Activated CD8-positive, alpha-beta memory T cell treated with anti-CD3 and anti-CD28 coated beads for 48 hours (primary cell): Measurements from ENCODE around the gene PRDM1.

Experiments used
- DNase-seq, 3 experiments: peaks; one replicate each; pipeline ENCODE4 v3.0.0-alpha.2; 2020; ENCODE audit warnings: low read depth in 2 of 3, low spot score in 2 of 3

Gene PRDM1

GRCh38 chr6:106069478-106069877 lies 16.7 kb upstream of the PRDM1 start:
- DNase-seq: no peak

DNA sequence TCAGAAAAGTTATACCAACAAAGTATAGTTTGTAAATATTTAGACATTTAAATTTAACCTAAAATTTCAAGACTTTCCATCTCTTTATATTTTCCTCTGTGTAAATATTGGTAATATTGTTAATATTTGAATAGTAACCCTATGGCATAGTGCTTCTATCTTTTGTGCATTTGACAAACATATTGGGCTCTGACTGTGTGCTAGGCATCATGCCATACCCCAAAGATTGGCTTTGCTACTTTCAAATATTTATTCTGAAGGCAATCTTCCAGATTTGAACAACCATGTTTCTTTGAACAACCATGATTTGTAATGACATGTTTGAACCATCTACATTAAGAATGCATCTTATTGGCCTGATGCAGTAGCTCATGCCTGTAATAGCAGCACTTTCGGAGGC lies 15.5 kb upstream of the PRDM1 start:
- no peak for DNase-seq

DNA sequence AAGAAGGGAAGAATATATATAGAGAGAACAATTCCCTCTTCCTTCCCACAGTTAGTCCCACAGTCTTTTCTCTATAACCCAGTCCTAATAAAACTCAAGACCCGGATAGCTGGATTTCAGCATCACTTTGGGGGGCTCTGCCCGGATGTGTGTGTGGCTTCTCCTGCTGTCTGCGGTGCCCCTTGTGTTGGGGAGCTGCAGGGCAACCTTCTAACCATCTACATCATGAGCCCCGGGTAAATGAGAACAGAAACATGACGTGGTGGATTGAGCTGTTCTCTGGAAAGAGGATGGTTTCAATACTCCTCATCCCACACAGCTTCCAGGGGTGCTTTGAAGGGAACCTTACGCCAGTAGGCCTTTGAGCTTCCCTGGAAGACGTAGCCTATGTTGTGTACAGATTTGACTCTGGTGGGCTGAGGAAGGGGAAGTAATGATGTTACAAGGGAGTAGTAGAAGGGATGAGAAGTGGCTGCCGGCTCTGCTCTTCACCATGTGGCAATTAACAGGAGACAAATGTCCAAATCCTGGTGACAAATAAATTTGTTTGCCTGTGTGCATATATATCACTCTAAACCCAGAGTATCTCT lies 13.5 kb upstream of the PRDM1 start:
- DNase-seq: no peak

DNA sequence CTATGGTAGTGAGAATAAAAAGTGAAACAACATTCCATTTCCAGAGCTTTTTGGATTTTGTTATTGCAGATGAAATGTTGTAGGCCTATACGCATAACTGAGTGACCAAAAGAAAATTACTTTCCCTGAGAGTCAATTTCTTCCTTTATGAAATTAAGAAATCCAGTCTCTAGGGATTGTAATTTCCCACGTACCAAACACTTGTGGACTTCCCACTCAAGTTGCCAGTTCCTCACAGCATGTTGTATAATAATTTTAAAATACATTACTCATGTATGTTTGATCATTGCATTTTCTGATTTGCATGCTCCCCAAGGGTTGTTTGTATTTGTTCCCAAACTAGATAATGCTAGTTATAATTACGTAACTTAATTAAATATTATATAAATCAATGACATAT lies 12.0 kb upstream of the PRDM1 start:
- DNase-seq: no peak

- no peak for DNase-seq
Measured at GRCh38 chr6:106076139-106076538, 10.0 kb upstream of the PRDM1 start.

DNA sequence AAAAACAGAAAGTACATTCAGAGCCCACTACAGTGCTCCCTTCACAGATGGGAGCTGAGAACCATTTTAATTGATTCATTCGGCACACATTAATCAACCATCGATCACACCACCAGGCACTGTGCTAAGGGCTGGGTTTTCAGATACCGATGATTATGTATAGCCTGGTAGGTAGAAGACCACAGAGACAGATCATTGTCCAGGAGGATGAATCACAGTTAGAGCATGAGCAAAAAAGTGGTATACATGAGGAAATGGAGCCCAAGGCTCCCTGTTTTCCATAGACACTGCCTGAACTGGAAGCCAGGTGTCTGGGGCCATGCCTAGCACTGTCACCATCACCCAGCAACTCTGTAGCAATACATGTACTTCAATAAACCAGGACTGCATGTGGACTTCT lies 9.0 kb upstream of the PRDM1 start:
- DNase-seq: no peak

GRCh38 chr6:106077881-106078280 lies 8.3 kb upstream of the PRDM1 start:
- no peak for DNase-seq

DNA sequence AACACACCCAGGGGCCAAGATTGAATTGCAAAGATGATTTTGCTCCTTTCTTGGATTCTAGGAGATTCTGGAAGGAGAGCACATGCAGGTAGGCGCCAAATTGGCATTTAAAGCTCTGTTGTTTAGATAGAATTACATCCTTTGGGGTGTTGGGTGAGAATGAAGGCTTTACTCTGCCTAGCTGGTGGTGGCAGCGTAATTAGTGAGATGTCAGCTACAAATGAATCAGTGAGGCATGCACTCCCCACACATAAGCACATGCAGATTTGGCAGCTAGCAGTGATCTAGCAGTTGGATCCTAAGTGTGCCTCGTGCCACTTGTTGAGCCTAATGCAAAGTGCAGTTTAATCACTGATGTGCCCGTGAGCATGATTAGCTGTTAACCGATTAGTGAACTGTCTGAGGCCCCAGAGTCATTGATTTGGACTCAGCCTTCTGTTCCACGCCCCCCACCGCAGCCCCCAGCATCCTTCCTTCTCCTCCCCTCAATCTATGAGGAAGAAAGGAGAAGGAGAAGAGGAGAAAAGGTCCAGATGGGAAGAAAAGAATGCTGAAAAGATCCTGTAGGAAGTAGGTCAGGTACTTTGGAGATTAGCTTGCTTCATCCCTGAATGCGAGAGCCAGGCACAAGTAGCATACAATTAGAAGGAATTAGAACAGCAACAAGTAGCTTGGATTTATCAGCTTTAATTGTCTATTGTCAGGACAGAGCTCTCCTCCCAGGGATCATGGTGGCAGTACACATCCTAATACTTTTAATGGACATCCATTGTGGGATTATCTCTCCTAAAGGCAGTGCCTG lies 6.0 kb upstream of the PRDM1 start:
- DNase-seq: no peak

DNA sequence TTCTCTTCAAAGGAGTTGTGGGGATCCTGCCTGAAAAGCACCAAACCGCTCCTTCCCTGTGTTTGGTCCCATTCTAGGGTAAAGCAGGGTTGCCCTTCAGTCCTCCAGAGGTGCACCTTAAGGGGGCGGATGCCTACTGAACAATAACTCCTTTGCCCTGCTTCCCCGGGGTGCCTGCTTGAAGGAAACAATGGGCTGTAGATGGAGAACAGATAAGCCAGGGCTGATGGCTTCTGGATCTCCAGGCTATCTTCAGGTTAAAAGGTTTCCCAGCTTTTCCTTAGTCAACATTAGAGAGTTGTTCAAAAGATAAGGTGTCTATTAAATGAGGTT lies 5.4 kb upstream of the PRDM1 start:
- no peak for DNase-seq

DNA sequence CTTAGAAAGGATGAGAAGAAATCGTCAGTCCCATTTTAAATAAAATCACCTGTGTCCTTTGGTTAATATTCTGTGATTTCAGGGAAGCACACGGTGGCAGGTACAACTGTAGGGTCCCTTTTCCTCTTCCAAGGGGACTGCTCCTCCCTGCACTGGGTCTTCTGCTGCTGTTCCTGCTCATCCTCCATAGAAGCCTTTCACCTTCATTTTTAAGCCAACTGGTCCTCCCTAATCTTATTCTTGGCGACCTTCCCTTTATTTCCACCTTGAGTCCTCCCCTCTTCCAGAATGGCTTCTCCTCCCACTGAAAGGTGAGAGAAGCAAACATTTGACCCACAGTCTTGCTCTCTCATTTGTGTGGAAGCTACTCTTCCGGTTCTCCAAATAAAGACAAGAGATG lies 4.4 kb upstream of the PRDM1 start:
- DNase-seq: no peak

DNA sequence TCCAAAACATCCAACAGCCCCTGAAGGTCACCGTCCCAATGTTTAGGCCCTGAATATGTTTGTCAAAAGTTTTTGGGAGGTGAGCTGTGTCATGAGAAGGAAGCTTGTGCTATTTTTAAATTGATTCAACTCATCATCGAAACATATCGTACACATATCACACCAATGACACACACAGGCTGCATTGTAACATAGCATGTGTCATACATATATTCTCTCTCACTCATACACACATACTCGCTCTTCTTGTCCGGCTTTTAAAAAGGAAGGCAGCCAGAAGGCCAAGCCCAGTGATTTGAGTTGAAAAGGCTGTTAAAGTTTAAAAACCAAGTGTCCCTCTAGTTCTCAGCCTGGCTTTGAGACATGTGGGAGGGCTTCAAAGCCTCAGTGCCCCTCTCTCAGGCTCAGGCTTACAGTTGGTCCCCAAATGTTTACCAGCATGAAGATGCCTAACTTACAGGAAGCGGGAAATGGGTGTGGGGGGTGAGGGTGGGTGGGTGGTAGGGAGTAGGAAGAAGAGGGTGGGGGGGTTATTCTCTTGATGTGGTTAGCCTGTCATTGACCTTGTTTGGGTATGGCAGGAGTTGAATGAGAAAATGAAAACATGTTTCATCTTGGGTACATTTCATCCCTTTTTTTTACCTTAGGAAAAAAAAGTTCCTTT lies 3.3 kb upstream of the PRDM1 start:
- DNase-seq: no peak

DNA sequence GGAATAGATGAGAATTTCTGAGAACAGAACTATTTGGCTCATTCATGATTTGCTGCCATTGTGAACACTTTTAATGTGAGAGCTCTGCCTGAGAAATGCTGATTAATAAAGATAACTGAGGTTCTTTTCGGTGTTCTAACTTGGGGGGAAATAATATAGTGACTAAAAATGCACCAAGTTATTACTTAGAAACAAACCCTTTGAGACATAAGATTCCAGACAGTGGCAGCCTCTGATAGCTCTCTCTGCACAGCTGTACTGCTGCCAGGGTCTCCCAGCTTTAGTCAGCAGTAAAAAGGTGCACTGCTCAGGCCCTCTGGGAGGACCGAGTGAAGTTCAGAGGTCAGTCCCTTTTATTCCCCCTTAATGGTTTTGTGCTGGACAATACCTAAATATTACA lies 2.5 kb upstream of the PRDM1 start:
- DNase-seq: no peak

DNA sequence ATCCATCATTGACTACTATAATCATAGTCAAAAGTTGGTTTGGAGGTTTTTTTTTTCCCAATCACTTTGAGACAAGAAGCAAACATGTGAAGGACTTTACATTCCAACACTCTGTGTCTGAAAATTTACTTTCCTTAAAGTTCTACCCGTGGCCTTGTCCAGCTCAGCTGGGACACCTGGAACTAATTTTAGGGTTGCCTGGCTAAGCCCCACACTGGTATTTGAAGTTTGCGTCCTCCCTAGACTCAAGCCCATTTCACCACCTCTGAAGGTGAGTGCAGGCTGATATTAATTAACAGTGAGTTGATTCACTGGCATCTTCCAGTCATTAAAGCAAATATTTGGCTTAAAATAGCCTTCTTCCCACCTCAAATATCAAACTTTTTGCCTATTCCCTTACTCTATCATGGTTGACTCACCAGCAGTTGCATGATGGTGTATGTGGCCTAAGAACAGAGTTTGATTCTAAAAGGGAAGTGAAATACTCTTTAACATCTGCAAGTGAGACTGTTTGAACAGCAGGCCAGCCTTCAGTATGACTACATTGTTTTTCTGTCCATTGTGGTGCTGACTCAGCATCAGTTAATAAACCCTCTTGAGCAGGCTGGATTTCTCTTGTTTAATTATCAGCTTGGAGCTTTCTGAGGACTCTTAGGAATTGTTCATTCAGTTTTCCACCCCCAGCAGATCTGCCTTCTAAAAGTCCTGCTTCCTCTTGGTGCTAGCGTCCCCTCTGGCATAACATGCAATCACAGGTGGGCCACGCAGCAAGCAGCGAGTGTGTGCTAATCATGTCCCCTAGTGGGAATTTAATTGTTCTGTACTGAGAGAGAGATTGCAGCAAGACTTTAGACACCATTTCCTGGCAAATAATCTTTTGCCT lies 1.8 kb upstream of the PRDM1 start:
- DNase-seq: no peak

DNA sequence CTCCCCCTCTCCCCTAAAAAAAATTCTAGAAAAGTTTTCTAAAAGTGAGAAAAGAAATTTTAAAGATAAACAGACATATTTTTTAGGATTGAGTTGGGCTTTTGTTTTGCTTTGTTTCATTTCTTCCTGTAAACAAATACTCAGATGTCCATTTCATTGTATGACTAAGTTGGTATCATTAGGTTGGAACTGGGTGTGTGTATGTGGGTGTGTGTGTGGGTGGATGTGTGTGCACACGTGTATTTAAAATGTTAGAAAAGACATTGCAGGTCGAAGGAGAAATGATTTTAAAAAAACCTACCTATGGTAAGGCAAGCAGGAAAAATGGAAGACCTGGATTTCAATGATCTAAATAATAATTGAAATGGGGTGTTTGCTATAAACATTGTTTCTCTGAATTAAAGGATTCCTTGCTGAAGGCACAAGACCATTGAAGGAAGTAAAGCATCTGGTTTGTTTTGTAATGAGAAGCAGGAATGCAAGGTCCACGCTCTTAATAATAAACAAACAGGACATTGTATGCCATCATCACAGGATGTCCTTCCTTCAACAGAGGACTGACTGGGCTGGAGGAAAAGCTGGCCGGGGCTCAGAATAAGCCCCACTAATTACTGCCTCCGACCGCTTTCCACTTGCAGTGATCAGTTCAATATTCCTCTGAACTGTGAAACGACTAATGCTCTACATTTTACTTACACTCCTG lies 996 bp upstream of the PRDM1 start:
- DNase-seq: no peak

DNA sequence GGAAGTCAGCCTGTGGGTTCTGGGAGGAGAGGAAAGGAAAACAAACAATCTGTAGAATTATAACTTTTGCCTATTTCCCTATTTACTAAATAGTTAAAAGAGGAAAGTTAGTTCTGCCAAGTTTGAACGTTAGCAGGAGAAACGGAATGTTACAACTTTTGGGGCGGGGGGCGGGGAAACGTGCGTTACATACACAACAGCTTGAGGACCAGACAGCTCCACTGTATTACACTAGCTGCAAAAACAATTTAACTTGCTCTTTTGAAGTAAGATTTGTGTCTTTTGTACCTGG lies 498 bp upstream of the PRDM1 start:
- DNase-seq: no peak

GRCh38 chr6:106086814-106087175 lies 659 bp downstream of the PRDM1 start:
- no peak for DNase-seq

GRCh38 chr6:106087548-106088325 lies 1.6 kb downstream of the PRDM1 start:
- DNase-seq: no peak

DNA sequence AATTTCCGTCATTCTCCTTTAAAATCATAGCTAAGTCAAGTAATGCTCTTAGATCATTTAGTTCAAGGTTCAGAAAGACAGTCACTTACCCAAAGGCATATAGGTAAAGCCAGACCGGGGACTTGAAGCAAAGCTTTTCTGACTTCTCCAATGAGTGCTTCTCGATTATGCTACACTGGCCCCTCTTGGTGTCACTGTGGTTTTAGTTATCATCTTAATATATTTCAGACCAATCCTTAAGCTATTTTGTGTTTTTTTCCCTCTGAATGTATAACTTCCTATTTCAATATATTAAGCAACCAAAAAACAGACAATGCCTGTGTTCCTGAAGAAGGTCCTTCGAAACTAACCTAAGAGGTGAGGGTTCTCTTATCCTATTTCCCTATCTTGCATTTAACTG lies 3.9 kb downstream of the PRDM1 start:
- no peak for DNase-seq

DNA sequence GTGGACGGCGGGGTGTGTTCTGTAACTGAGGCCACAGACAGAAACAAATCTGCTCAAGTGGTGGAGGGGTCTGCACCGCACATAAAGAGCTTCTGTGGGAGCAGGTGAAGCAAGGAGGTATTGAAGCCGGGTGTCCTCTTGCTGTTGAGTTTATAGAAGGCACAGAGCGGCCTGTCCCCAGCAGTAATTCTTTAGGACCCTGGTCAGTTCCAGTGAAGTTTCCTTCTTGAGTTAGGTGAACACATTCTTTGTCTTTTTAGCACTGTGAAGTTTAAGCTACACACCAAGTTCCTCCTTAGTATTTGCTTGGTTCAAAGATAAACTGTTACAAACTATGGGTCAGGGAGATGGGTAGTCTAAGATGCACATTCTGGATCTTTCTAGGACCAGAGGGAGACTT lies 6.1 kb downstream of the PRDM1 start:
- DNase-seq: no peak

GRCh38 chr6:106094261-106094963 lies 8.3 kb downstream of the PRDM1 start:
- no peak for DNase-seq
